RWPE2 (cell line): ENCODE data around the gene VAMP4.
"Not testable (repeated sequence)": the region's sequence is repeated elsewhere in the genome, so short reads cannot be mapped to it uniquely, and the experiment has no call there.

ENCODE experiments used
- ATAC-seq: fragments of 200-7000 bp; cut with Tn5 transposase; 3 replicates; pipeline ENCODE4 v1.9.1; 2021; ENCODE audit warnings: low read depth
- DNase-seq: peaks from one replicate; pipeline ENCODE4 v3.0.0-alpha.2; 2020; ENCODE audit warnings: low spot score
- H3K27ac ChIP-seq: fragments of 450-650 bp; 2 replicates; pipeline ENCODE4 v1.5.1; 2017; ENCODE audit warnings: mild to moderate bottlenecking; ENCODE audit not compliant: poor library complexity, severe bottlenecking
- H3K27me3 ChIP-seq: fragments of 250-450 bp; sonication (Bioruptor Pico); 2 replicates; pipeline ENCODE4 v1.5.1; 2021; ENCODE audit warnings: mild to moderate bottlenecking, moderate library complexity; ENCODE audit not compliant: insufficient read depth, poor library complexity, severe bottlenecking
- H3K36me3 ChIP-seq: fragments of 250-450 bp; sonication (Bioruptor Pico); 2 replicates; pipeline ENCODE4 v1.5.1; 2020; ENCODE audit warnings: low read depth, mild to moderate bottlenecking, moderate library complexity
- H3K4me1 ChIP-seq: fragments of 250-450 bp; sonication (Bioruptor Pico); 2 replicates; pipeline ENCODE4 v1.5.1; 2021; ENCODE audit warnings: mild to moderate bottlenecking, moderate library complexity; ENCODE audit not compliant: insufficient read depth, poor library complexity, severe bottlenecking
- H3K4me3 ChIP-seq: fragments of 250-450 bp; sonication (Bioruptor Pico); 2 replicates; pipeline ENCODE4 v1.5.1; 2021; ENCODE audit warnings: mild to moderate bottlenecking, moderate library complexity; ENCODE audit not compliant: severe bottlenecking
- H3K9me3 ChIP-seq: fragments of 250-450 bp; sonication (Bioruptor Pico); 2 replicates; pipeline ENCODE4 v1.5.1; 2021; ENCODE audit warnings: mild to moderate bottlenecking, moderate library complexity; ENCODE audit not compliant: severe bottlenecking
- TF ChIP-seq, protein P1 (sequence below): fragments of 450-650 bp; IDR thresholded peaks from one replicate; pipeline ENCODE4 v1.5.1; 2017; ENCODE audit warnings: mild to moderate bottlenecking, moderate library complexity; ENCODE audit not compliant: poor library complexity, severe bottlenecking

The VAMP4 gene

DNA sequence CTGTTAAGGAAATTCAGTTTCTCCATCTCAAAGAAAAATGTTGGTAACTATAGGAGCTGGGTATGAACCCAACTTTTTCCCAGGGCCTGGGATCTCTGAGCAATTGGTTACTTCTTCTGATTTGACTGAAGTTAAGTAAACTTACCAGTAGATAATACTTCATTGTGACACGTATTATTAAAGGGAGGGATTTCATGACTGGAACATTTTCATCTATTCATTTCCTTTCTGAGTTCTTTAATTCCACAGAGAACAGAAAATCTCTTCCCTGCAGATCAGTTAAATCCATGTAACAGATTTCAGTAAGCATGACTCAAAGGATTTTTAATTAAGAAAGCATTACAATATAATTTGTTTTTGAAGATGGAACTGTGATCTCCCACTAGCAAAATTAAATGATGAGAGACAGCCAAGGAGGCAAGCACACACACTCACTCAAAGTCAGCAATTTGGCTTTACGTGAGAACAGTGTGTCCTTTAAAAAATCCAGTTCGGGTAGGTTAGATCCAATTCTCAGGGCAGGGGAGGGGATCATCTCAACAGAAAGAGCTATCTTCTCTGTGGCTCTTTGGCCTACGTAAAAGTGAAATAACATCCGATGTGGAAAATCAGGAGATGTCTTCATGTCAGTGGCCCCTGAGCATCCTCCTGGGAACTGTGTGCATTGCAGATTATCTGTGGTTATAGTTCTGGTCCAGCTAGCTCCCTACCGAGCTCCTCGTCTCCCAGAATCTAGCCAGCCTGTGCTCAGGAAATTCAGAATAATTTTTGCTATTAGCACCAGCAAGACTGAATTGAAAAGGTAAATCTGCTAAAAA lies 78.6 kb downstream of the VAMP4 start:
- Histone ChIP-seq H3K4me1 (no peaks in the 10 kb centered on the region), H3K27me3 (no peaks in the 10 kb centered on the region), H3K9me3 (no peaks in the 10 kb centered on the region), H3K4me3 (no peak overlapping the region), H3K27ac (no peak overlapping the region), H3K36me3 (no peaks in the 10 kb centered on the region)
- TF ChIP-seq, protein P1, sequence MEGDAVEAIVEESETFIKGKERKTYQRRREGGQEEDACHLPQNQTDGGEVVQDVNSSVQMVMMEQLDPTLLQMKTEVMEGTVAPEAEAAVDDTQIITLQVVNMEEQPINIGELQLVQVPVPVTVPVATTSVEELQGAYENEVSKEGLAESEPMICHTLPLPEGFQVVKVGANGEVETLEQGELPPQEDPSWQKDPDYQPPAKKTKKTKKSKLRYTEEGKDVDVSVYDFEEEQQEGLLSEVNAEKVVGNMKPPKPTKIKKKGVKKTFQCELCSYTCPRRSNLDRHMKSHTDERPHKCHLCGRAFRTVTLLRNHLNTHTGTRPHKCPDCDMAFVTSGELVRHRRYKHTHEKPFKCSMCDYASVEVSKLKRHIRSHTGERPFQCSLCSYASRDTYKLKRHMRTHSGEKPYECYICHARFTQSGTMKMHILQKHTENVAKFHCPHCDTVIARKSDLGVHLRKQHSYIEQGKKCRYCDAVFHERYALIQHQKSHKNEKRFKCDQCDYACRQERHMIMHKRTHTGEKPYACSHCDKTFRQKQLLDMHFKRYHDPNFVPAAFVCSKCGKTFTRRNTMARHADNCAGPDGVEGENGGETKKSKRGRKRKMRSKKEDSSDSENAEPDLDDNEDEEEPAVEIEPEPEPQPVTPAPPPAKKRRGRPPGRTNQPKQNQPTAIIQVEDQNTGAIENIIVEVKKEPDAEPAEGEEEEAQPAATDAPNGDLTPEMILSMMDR, result no peak
- ATAC-seq (no peak), DNase-seq (no peak)

- no peak for DNase-seq
- Histone ChIP-seq H3K36me3 (no peaks in the 10 kb centered on the region), H3K4me1 (no peaks in the 10 kb centered on the region), H3K27me3 (no peaks in the 10 kb centered on the region), H3K27ac (no peak overlapping the region), H3K9me3 (no peaks in the 10 kb centered on the region), H3K4me3 (no peak overlapping the region)
- TF ChIP-seq, protein P1, result no peak
- ATAC-seq, result no peak
These were observed 80.7 kb downstream of the VAMP4 start for GRCh38 chr1:171661076-171661650.

DNA sequence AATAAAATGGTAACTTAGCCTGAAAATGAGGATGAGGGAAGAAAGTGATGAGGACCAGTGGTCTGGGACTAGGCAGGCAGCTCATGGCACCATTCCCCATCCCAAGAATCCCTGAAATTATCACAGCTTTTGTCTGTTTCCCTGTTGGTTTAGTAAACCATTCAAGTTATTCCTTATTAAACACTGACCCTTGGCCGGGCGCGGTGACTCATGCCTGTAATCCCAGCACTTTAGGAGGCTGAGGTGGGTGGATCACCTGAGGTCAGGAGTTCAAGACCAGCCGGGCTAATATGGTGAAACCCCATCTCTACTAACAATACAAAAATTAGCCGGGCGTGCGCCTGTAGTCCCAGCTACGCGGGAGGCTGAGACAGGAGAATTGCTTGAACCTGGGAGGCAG lies 85.7 kb downstream of the VAMP4 start:
- DNase-seq, H3K4me3 ChIP-seq, H3K9me3 ChIP-seq, H3K4me1 ChIP-seq, H3K36me3 ChIP-seq, ATAC-seq, H3K27ac ChIP-seq, H3K27me3 ChIP-seq: not testable (repeated sequence)

GRCh38 chr1:171655746-171656116 lies 86.1 kb downstream of the VAMP4 start:
- TF ChIP-seq, protein P1, result no peak
- ATAC-seq, result no peak

GRCh38 chr1:171654942-171655745 lies 86.7 kb downstream of the VAMP4 start:
- no peaks in the 10 kb centered on the region for H3K9me3 ChIP-seq
- TF ChIP-seq, protein P1, result peak; percentile 27
- no peak for DNase-seq
- no peaks in the 10 kb centered on the region for H3K27me3 ChIP-seq
- ATAC-seq, result no peak
- H3K27ac ChIP-seq, result no peak overlapping the region
- no peaks in the 10 kb centered on the region for H3K4me1 ChIP-seq
- no peak overlapping the region for H3K4me3 ChIP-seq
- no peaks in the 10 kb centered on the region for H3K36me3 ChIP-seq

More at GRCh38 chr1:171655746-171656116, 86.1 kb downstream of the VAMP4 start:
- Histone ChIP-seq H3K9me3 (no peaks in the 10 kb centered on the region), H3K36me3 (no peaks in the 10 kb centered on the region), H3K4me1 (no peaks in the 10 kb centered on the region), H3K27ac (no peak overlapping the region), H3K4me3 (no peak overlapping the region), H3K27me3 (no peaks in the 10 kb centered on the region)
- DNase-seq, result no peak
